Tibial nerve (tissue), 4 donors: ENCODE measurements around the gene FAM117A.

Experiments used
- EP300 ChIP-seq, 2 donors: sonication (generic); formaldehyde crosslinking; IDR thresholded peaks; one replicate each; pipeline ENCODE4 v1.6.1; 2017; ENCODE audit warnings: antibody characterized with exemption in 2 of 2, mild to moderate bottlenecking in 1 of 2
- POLR2A ChIP-seq, 2 donors: fragments of 450-650 bp; IDR thresholded peaks; one replicate each; pipeline ENCODE4 v1.6.1; 2017; ENCODE audit warnings: antibody characterized with exemption in 2 of 2, mild to moderate bottlenecking in 2 of 2, moderate library complexity in 2 of 2
- TF ChIP-seq, protein P1 (sequence below), 5 experiments: fragments of 200-600 bp in 3 of 5; fragments of 450-650 bp in 2 of 5; sonication (generic) in 3 of 5; IDR thresholded peaks; one replicate each; pipeline ENCODE4 v1.5.1; 2016 to 2019; ENCODE audit warnings: antibody characterized with exemption in 5 of 5, mild to moderate bottlenecking in 3 of 5, moderate library complexity in 2 of 5

DNA sequence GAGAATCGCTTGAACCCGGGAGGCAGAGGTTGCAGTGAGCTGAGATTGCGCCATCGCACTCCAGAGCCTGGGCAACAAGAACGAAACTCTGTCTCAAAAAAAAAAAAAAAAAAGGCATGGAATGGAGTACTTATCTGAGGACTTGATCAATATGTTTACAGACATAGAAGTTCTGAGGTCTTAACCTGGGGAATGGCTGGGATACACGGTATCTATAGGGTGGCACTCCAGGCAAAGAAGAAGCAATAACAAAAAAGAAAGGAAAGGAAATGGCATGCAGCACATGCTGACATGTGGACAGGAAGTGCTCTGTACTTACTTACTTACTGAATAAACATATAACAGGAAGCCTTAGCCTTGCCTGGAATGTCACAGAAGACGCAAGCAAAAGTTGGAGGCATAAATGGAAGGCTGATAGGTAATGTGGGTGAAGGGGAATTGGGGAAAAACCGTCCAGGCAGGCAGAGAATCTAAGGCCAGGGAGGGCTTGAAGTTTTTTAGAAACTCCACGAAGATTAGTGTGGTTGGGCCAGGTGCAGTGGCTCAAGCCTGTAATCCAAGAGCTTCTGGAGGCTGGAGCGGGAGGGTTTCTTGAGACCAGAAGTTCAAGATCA lies 75.9 kb downstream of the FAM117A start:
- TF ChIP-seq, protein P1, sequence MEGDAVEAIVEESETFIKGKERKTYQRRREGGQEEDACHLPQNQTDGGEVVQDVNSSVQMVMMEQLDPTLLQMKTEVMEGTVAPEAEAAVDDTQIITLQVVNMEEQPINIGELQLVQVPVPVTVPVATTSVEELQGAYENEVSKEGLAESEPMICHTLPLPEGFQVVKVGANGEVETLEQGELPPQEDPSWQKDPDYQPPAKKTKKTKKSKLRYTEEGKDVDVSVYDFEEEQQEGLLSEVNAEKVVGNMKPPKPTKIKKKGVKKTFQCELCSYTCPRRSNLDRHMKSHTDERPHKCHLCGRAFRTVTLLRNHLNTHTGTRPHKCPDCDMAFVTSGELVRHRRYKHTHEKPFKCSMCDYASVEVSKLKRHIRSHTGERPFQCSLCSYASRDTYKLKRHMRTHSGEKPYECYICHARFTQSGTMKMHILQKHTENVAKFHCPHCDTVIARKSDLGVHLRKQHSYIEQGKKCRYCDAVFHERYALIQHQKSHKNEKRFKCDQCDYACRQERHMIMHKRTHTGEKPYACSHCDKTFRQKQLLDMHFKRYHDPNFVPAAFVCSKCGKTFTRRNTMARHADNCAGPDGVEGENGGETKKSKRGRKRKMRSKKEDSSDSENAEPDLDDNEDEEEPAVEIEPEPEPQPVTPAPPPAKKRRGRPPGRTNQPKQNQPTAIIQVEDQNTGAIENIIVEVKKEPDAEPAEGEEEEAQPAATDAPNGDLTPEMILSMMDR (IDR thresholded peaks at IDR 0.05) = no peak
- no peak for TF ChIP-seq POLR2A (IDR thresholded peaks at IDR 0.05)
- TF ChIP-seq EP300 (IDR thresholded peaks at IDR 0.05) = peak; percentile 50 to 70
